NCI-H128 (cell line): ENCODE data around the gene TGM3.

Source experiments
- DNase-seq: peaks from one replicate; lab custom pipeline; 2025; ENCODE audit not compliant: unreplicated experiment; lab: John Stamatoyannopoulos, UW

Gene TGM3

DNA sequence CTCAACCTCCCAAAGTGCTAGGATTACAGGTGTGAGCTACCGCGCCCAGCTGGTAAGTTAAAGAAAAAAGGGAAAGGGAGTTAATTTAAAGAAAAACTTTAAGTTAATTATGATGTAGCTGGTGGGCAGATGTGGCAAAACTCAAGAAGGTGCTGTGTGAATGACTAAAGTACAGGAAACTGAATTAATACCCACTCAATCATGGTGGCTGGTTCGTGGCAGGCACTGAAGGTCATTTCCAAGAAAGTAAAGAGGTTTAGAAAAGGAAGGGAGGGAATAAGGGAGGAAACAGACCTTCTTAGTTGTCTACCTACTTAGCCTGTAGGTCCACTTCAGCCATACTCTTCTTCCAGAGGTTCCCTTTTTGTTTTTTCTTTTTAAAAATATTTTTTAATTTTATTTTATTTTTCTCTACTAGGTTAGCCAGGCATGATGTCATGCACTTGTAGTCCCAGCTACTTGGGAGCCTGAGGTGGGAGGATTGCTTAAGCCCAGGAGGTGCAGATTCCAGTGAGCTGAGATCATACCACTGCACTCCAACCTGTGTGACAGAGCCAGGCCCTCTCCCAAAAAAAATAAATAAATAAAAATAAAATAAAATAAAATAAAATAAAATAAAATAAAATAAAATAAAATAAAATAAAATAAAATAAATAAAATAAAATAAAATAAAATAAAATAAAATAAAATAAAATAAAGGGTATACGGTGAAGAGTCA lies 11.9 kb upstream of the TGM3 start:
- no peak for DNase-seq

DNA sequence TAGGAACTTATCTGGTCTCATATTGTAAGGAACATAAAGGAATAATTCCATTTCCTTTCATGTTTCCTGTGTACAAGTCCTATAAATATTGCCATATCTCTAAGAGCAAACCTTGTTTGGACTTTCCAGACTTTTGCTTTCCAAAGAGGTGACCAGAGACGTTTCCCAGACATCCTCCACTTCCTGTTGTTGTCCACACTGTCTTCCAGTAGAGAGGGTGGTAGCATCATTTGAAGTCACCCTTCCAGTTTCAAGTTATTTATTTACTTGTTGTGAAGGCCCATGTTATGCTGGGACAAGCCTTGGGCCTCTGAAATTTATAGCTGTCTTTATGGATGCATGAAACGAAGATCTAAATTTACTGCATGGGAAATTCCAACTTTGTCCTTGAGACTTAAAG lies 10.6 kb upstream of the TGM3 start:
- DNase-seq: no peak

DNA sequence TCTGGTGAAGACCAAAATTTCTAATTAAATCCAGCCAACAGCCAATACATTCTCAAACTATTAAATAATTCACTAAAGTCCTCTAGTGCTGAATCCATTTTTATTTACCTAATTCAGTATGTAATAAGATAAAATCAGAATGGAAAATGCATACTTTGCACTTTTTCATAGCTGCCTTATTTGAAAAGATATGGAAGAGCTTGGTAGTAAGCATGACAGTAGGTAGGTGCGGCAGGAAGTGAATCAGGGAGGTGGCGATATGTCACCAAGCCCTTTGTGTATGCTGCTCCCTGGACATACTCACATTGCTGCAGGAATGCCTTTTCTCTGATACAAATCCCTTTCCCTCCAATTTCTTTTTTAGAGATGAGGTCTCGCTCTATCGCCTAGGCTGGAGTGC lies 10.2 kb upstream of the TGM3 start:
- DNase-seq: no peak

DNA sequence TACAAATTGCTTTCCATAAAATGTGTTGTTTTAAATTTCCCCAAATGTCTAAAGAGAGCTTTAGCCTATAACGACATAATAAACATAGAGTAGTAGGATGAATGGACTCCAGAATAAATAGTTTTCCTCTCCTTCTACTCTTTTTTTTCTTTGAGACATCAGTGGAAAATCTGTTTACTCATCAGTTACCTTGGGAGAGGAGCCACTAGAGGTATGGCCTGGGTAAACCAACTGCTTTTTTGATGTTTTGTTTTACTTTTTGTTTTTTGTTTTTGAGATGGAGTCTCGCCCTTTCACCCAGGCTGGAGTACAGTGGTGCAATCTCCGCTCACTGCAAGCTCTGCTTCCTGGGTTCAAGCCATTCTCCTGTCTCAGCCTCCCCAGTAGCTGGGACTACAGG lies 8.3 kb upstream of the TGM3 start:
- no peak for DNase-seq

DNA sequence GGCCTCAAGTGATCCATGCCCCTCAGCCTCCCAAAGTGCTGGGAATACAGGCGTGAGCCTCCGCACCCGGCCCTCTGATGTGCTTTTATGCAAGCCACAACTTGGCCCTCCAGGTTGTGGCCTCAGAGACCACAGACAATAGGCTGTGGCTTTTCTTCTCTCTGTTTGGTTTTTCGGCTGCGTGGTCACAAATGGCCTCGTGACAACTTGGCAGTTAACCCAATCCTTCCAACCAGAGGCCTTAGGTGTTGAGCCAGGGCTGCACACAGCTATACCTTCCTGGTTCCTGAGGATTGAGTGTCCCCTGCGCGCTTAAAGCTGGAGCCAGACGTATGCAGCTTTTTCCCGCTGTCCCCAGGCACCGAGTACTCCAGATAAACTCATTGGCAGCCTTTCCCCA lies 6.3 kb upstream of the TGM3 start:
- DNase-seq: no peak

DNA sequence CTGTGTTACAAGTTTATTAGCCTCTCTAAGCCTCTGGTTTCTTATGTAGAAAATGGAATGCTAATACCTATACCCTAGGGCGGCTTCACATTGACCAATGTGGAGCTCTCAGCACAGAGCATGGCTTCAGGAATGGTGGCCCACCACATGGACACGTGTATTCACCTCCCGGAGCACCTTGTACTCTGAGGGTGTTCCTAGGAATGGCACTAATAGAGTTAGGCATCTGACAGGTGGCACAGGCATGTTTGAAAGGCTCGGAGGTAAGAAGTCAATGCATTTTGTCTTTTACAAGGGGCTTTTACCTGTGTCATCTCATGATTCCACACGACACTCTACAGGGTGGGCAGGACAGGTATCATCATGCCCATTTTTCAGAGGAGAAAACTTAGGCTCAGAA lies 5.3 kb upstream of the TGM3 start:
- no peak for DNase-seq

DNA sequence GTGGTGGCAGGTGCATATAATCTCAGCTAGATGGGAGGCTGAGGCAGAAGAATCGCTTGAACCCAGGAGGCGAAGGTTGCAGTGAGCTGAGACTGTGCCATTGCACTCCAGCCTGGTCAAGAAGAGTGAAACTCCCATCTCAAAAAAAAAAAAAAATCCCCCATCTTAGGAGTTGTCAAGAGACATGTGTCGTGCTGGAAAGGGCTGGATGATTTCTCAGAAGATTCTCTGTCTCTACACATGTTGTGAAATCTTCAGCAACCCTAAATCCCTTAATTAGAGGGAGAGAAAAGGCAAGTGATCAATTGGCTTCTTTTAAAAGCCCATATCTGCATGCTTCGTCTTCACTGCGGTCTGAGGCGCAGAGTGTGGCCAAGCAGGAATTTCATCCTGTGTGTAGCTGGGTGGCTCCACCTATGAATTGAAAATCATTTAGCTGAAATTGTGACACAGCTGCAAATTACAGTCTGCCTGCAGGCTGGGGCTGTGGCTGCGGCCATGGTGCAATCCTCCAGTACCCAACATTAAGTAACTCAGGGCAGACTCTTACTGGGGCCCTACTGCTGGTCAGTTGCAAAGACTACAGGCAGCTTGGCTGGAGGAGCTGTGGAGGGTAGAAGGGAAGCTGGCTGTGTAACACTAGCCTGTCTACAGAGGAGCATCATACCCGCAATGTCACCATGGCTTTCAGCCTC lies 3.2 kb upstream of the TGM3 start:
- DNase-seq: no peak

DNA sequence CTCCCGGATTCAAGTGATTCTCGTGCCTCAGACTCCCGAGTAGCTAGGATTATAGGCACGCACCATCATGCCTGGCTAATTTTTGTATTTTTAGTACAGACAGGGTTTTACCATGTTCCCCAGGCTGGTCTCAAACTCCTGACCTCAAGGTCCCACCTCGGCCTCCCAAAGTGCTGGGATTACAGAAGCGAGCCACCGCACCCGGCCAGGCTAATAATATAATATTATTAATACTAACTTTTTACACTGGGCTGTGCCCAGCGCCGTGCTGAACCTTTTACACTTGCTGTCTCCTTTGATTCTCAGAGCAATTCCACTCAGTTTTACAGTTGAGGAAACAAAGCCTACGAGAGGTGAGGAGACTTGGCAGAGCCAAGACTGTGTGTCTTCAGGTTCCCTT lies 2.3 kb upstream of the TGM3 start:
- no peak for DNase-seq

DNA sequence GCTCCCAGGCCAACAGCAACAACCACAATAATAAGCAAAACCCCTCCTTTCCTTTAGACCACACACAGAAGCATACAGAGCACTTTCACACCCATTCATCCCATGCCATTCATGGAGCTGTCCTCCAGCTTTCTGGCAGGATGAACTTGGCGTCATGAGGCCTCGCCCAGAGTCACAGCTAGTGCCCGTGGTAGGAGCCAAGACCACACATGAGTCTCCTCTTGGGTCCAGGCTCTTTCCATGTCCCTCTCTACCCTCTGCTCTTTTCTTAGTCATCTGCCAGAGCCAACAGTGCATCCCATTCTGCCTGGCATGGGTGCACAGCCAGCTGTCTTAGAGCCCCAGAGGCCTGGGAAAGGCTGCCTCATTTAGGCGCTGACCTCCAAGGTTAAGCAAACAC lies 1.8 kb upstream of the TGM3 start:
- DNase-seq: no peak

DNA sequence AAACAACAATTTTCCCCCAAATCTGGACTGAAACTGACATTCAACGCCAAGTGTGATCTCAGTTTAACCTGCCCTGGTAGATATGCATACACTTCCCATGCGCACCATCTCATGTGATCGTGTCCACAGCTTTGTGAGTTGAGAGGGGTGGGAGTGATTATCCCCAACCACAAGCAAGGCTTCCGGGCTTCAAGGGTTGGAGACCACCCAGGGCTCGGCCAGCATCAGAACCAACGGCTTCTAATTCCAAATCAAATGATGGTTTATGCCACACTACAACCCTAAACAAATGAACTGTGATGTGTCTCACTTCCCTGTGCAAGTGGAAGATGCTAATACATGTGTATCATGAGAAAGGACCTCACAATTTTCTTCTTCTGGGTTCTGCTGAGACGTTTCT lies 515 bp upstream of the TGM3 start:
- DNase-seq: no peak

DNA sequence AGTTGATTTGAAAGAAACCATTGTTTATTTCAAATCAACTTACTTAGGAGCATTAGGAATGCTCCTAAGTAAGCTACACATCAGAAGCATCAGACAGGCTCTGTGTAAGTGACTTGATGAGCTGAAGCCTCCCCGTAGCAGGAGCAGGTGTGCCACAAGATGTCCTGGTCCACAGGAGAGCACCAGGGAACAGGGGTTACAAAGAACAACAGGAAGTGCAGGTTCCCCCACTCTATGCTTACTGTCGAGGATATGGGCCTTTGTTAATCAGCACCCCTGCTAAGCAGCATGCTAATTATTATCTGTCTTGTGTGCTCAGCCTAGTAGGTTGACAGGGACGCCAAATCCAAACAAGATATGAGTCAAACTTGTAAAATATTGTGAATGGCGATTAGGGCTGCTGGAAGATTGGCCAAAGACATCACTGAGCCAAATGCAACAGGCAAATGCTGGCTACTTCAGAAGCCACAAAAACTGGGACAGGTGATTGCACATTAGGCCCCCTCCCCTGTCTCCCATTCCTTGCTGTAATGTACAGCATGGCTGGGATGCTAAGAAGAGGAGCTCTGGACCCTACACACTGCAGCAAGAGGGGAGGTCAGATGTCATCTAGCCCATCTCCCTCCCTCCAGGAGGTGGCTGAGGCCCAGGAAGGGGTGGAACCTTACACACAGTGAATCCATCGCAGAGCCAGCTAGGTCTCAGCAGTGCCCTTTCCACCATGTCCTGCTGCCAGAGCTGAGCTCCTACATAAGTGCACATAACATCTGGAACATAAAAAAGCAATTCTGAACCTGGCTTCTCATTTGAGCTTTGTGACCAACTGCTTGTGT lies 939 bp downstream of the TGM3 start:
- DNase-seq: no peak

DNA sequence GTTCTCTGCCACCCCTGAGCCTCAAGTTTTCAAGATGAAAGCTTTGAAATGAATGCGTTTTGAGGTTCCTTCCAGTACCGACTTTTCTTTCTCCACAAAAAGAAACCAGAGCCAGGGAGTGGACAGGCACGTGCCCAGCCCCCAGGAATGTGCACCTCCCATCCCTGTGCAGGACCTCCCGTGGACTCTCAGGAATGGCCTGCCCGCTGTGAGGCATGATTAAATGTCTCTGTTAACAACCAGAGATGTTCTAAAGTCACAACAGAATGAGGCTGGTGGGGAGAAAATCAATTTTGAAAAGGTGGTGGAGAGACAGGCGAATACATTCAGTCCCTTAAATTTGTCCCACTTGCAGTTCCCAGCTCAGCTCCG lies 1.5 kb downstream of the TGM3 start:
- no peak for DNase-seq

DNA sequence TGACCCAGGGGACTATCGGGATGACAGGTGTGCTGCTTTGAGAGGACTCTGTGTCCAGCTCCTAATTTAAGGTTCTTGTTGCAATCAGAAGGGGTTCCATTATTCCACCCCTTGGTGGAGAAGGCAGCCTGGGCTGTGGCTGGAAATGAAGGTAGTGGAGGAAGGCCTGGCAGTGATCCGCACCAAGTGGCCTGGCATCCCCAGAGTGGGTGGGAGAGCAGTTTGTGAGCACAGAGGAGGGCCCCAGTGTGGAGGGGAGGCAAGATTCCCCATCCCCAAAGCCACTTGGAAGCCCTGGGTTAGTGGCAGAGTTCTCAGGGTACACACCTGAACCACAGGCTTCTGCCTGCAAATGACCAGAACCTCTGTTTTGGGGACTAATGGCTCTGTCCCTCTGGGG lies 2.3 kb downstream of the TGM3 start:
- DNase-seq: no peak

DNA sequence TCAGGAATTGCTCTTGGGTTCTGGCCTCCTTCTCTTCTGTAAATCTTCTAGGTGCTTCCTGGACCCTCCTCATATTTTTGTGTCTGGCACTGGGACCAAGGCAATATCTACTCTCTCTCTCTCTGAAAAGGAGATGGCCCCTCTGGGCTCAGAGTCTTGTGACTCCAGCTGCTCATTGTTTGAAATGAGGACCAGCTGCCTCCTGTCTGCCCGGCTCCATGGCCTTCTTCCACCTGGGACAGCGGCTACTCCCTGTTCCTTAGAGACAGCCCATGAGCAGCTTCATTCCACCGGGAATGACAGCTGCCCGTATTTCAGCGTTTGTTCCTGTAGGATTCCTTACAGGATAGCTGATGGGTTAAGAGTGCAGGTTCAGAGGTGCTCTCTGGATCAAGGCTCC lies 2.9 kb downstream of the TGM3 start:
- no peak for DNase-seq

DNA sequence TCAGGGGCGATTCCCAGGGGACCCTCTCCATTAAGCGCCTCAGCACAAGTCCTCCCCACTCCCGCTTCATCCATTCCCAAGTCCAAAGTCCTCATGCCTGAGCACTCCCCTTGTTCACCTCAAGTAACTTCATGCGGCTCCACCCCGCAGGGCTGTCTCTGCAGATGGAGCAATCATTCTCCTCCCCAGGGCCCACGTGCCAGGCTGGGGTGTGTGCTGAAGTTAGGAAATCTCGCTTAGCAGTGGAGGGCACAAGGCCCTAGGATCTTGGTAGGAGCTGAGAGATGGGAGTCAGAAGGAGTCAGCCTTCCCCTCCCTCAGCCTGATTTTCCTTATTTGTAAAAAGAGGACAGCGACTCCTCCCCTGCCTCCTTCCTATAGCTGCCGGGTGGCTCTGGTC lies 3.5 kb downstream of the TGM3 start:
- DNase-seq: no peak

DNA sequence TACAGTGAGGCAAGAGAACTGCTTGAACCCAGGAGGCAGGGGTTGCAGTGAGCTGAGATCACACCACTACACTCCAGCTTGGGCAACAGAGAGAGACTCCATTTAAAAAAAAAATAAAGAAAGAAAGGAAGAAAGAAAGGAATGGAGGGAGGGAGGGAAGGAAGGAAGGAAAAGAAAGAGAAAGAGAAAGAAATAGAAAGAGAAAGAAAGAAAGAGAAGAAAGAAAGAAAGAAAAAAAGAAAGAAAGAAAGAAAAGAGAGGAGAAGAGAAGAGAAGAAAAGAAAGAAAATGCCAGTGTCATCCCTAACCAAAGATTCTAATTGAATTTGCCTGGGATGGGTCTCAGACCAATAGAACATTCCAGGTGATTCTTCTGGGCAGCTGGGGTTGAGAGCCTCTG lies 4.2 kb downstream of the TGM3 start:
- no peak for DNase-seq

DNA sequence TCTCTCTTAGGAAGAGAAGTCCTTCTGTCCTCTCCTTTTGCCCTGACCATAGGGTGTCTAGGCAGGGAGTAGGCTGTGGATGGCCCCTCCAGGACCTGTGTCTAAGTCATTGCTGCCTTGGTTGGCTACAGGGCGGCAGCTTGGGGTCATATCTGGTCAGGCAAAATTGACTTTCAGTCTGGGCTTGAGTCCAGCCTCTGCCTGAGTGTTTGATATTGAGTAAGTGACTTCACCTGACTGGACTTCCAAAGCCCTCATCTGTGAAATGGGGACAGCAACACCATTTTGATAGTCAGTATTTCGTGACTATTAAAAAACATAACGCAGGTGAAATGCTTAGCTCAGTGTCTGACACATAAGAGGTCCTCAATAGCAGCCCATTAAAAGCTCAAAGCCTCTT lies 4.6 kb downstream of the TGM3 start:
- DNase-seq: no peak

DNA sequence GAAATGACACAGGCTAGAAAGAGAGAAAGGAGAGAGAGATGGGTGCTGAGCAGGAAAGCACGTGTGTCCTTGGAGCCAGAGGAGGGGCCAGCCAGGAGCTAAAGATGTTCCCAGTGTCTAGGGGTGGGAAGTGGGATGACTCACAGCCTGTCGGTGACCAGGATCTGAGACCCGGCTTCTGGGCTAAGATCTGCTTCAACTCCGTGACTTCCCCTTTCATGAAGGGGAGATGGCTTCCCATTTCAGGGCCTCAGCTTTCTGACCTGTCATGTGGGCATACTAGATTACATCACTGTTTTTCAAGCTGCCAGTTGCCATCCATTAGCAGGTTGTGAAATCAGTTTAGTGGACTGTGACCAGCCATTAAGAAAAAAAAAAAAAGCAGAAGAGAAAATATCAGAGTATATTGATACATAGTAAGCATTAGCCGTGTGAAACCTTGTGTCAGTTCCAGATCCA lies 5.4 kb downstream of the TGM3 start:
- DNase-seq: no peak

DNA sequence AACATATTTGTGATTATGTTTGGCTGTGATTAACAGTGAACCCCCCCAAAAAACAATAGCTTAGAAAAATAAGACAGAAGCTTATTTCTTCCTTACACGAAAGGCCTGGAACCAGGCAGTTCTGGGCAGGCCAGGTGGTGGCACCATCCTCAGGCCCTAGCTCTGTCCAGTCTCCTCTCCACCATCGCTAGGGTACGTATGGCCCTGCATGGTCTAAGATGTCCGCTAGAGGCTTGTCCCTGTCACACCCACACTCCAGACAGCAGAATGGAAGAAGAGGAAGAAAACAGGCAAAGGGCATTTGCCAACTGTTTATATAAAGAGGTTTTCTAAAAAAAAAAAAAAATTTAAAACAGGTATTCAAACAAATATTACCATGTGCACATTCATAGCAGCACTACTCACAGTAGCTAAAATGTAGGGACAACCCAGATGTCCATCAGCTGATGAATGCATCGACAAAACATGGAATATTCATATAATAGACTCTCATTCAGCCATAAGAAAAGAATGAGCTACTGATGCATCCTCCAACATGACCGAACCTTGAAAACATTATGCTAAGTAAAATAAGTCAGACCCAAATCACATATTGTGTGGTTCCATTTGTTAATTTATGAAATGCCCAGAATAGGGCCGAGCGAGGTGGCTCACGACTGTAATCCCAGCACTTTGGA lies 6.7 kb downstream of the TGM3 start:
- DNase-seq: no peak

DNA sequence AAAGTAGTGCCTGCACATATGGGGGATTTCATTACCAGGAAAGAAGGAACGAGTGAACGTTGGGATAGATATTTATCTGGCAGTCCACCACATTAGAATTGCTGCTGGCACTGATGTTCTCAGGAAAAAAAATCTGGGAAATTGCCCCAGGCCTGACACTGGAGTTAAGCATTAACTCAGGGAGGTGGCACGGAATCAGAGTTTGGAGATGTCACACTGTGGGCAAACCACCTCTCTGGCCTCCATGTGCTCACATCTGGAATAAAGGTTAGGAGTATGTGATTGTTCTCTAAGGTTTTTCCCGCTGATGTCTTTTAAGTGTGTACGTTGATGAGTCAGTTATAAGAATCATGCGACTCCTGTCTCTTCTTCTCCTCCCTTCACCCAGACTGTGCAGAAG lies 7.9 kb downstream of the TGM3 start:
- DNase-seq: no peak

DNA sequence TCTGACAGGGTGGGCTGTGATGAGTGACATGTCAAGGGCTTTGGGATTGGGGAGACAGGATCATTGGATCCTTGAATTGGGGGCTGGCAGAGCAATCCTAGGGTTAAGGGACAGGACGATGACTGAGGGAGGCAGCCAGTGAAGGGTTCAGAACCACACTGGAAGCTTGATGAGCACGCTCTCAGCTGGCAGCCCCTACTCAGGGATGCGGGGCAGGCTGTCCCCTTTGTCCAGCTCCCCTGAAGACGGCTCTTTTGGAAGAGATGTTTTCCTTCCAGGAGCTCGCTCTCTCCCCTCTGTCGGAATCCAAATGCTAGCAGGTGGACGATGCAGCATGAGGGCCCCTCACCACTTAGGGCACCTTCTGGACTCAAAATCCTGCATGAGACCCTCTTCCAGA lies 8.4 kb downstream of the TGM3 start:
- no peak for DNase-seq

DNA sequence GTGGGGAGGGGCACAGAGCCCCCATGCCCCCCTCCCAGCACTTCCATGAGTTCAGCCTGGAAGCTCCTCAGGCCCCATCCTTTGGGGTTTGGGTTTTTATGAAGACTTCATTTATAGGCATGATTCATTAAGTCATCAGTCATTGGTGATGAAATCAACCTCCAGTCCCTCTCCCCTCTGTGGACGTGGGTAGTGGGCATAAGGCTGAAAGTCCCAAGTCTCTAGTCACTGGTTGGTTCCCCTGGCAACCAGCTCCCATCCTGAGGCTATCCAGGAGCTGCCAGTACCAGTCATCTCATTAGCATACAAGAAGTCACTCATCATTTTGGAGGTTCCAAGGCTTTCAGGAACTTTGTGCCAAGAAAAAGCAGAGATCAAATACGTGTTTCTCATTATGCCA lies 9.2 kb downstream of the TGM3 start:
- DNase-seq: no peak
